Stomach (tissue), 9 donors: ENCODE data around the gene CDC45. TPM values are rescaled to one million over a fixed set of nuclear protein-coding genes. Genes with fewer than 3 reads are reported as not detected.

ENCODE experiments used
- DNase-seq, 2 donors: peaks; one replicate each; pipeline versions ENCODE4 v3.0.0 to v3.0.0-alpha.2; 2013 to 2019
- H3K27ac ChIP-seq, 5 donors: fragments of 200-600 bp in 4 of 5; sonication (generic) in 4 of 5; one replicate each; pipeline ENCODE4 v1.5.1; 2013 to 2019; ENCODE audit warnings: mild to moderate bottlenecking in 1 of 5, moderate library complexity in 1 of 5
- H3K27me3 ChIP-seq, 3 donors: fragments of 200-600 bp; sonication (generic); one replicate each; pipeline ENCODE4 v1.5.1; 2017 to 2019; ENCODE audit warnings: mixed run types in 1 of 3
- H3K36me3 ChIP-seq, 4 donors: fragments of 200-600 bp; sonication (generic); 1 replicate in 3 of 4; 2 replicates in 1 of 4; pipeline ENCODE4 v1.5.1; 2016 to 2019
- H3K4me1 ChIP-seq, 4 donors: fragments of 200-600 bp; sonication (generic); one replicate each; pipeline ENCODE4 v1.5.1; 2016 to 2019
- H3K4me3 ChIP-seq, 4 donors: fragments of 200-600 bp; sonication (generic) in 3 of 4; one replicate each; pipeline ENCODE4 v1.5.1; 2016 to 2019; ENCODE audit warnings: mild to moderate bottlenecking in 1 of 4
- H3K9me3 ChIP-seq, 4 donors: fragments of 200-600 bp; sonication (generic); one replicate each; pipeline ENCODE4 v1.5.1; 2016 to 2019
- EP300 ChIP-seq: sonication (generic); formaldehyde crosslinking; IDR thresholded peaks from one replicate; pipeline ENCODE4 v1.6.1; 2017; ENCODE audit warnings: antibody characterized with exemption
- POLR2A ChIP-seq, 4 donors: fragments of 450-650 bp; IDR thresholded peaks; one replicate each; pipeline ENCODE4 v1.6.1; 2016; ENCODE audit warnings: antibody characterized with exemption in 4 of 4, control low read depth in 2 of 4, mild to moderate bottlenecking in 1 of 4, moderate library complexity in 1 of 4
- POLR2AphosphoS5 ChIP-seq, 3 donors: sonication (generic); formaldehyde crosslinking; IDR thresholded peaks; one replicate each; pipeline ENCODE4 v1.6.1; 2016; ENCODE audit warnings: antibody characterized with exemption in 3 of 3
- WGBS, 5 donors: extraction: QIAGEN DNeasy Blood & Tissue Kit in 3 of 5; methylation state at CpG; one replicate each; pipeline versions ENCODE4 v1.1.5 to v1.1.7; 2013 to 2018; 5-methylcytosine and 5-hydroxymethylcytosine counted together
- intact Hi-C: fragments of 100-400 bp; cut with DNase I; formaldehyde crosslinking; loops from one replicate; pipeline ENCODE4 v1.15.1; 2023; ENCODE audit warnings: low total_unique reads
- polyA plus RNA-seq, 3 donors: library from polyadenylated mRNA; stranded (reverse); fragments of 200-250 nt; gene quantifications; one replicate each; pipeline ENCODE4 v1.2.3, GENCODE V29; 2013
- total RNA-seq, 5 donors: library from RNA; depleted of rRNA; stranded (reverse); fragments of >200 nt; gene quantifications; one replicate each; pipeline versions ENCODE4 v1.1.0 to v1.2.3, GENCODE V29; 2014 to 2016
- TF ChIP-seq, protein P1 (sequence below), 7 experiments: fragments of 450-650 bp in 4 of 7; fragments of 200-600 bp in 3 of 7; sonication (generic) in 3 of 7; IDR thresholded peaks; one replicate each; pipeline ENCODE4 v1.5.1; 2016 to 2019; ENCODE audit warnings: antibody characterized with exemption in 7 of 7, control low read depth in 2 of 7, mild to moderate bottlenecking in 1 of 7
- donor health status: healthy with polysubstance abuse.
- donor health status: Bipolar disorder and iron deficiency.
- donor health status: healthy.

CDC45 gene
- total and polyA plus RNA-seq, 8 donors: 1.2 to 44.2 (median 5.4) TPM; not detected in 1

DNA sequence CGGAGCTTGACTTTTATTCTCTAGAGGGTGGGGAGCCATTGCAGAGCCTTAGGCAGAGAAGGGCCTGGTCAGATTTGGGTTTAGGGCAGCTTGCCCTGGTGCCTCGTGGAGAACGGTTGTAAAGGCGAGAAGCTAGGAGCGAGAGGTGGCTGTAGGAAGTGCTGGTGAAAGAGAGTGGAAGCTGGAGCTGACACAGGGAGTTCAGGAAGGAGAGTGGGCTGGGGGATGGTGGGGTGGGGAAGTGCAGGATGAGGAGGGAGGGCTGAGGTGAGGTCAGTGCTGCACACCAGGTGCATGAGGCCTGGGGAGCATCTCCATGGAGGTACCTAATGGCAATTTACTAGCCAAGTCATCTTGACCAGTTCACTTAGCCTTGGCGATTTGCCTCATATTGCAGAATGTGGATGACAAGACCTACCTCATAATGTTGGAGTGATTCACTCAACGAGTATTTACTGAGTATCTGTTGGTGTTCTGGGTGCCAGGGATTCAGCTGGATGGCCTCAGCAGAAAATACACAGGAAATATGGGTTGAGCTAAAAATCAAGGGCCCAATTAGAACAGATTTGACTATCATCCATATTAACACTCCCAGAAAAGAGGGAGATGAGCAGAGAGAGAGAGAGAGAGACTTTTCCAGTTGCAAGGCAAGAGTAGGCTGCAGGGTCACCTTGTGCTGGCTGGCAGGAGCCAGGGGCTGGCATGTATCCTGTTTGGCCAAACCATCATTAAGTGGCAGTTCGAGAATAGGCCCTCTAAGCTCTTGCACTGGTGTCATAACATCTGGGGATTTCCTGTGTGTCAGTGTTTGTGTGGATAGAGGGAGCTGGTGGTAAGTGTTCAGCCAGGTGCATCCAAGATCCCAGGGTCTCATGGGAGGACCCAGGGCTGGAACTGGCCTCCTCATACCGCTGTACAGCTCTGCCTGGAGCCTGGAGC is 88.9 kb downstream of the CDC45 start:
- no peaks in the 10 kb centered on the region for H3K4me1 ChIP-seq
- WGBS, 5 donors: 75 to 82% (median 77%) methylated on average over 9 of the region's 9 CpGs
- intact Hi-C loops: no loop called here
- peak overlapping the region in 1 of 5 donors; percentile 38 for H3K27ac ChIP-seq
- DNase-seq: no peak
- H3K36me3 ChIP-seq: no peaks in the 10 kb centered on the region
- H3K9me3 ChIP-seq: peaks cover 0 to 3% (median 0%) of the 10 kb centered on the region in 4 donors
- H3K27me3 ChIP-seq: peaks cover 0 to 22% (median 0%) of the 10 kb centered on the region in 3 donors
- H3K4me3 ChIP-seq: no peak overlapping the region
- TF ChIP-seq EP300 (no peak), POLR2A (IDR thresholded peaks at IDR 0.05) (no peak), POLR2AphosphoS5 (IDR thresholded peaks at IDR 0.05) (no peak)
- TF ChIP-seq, protein P1, sequence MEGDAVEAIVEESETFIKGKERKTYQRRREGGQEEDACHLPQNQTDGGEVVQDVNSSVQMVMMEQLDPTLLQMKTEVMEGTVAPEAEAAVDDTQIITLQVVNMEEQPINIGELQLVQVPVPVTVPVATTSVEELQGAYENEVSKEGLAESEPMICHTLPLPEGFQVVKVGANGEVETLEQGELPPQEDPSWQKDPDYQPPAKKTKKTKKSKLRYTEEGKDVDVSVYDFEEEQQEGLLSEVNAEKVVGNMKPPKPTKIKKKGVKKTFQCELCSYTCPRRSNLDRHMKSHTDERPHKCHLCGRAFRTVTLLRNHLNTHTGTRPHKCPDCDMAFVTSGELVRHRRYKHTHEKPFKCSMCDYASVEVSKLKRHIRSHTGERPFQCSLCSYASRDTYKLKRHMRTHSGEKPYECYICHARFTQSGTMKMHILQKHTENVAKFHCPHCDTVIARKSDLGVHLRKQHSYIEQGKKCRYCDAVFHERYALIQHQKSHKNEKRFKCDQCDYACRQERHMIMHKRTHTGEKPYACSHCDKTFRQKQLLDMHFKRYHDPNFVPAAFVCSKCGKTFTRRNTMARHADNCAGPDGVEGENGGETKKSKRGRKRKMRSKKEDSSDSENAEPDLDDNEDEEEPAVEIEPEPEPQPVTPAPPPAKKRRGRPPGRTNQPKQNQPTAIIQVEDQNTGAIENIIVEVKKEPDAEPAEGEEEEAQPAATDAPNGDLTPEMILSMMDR (IDR thresholded peaks at IDR 0.05): no peak

DNA sequence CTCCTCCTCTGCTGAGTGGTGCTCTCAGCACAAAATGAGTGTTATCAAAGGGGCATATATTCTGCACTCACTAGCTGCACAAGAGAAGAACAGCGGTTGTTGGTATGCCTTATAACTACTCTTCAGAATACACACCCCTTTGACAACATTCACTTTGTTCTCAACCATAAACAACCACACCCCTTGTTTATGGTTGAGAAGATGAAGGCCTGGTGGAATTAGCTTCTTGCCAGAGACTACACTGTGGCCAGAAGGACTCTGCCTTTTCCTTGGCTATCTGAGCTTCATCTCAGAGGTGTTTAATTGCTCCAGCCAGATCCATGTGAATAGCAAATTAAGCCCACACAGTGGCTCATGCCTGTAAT is 89.5 kb downstream of the CDC45 start:
- no peaks in the 10 kb centered on the region for H3K4me1 ChIP-seq
- H3K4me3 ChIP-seq: no peak overlapping the region
- H3K9me3 ChIP-seq: no peaks in the 10 kb centered on the region
- H3K27ac ChIP-seq: no peak overlapping the region
- H3K36me3 ChIP-seq: no peaks in the 10 kb centered on the region
- DNase-seq: no peak
- no peak for TF ChIP-seq POLR2AphosphoS5 (IDR thresholded peaks at IDR 0.05)
- no peak for TF ChIP-seq EP300
- no peak for TF ChIP-seq POLR2A (IDR thresholded peaks at IDR 0.05)
- TF ChIP-seq, protein P1 (IDR thresholded peaks at IDR 0.05): no peak
- WGBS, 5 donors: 40 to 95% (median 80%) methylated on average over 1 of the region's 1 CpG
- intact Hi-C loops: no loop called here
- H3K27me3 ChIP-seq: peaks cover 0 to 28% (median 0%) of the 10 kb centered on the region in 3 donors

DNA sequence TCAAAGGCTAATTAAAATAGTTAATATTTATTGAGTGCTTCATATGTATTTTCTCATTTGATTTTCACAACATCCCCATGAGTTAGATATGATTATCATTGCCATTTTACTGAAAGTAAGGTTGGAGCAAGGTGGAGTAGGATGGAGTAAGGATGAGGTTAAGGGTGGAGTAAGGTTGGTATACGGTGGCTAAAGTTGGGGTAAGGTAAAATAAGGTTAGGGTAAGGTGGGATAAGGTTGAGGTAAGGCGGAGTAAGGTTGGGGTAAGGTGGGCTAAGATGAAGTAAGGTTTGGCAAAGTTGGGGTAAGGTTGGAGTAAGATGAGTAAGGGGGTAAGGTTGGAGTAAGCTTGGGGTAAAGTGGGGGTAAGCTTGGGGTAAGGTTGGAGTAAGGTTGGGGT is 90.3 kb downstream of the CDC45 start:
- H3K4me1 ChIP-seq: no peaks in the 10 kb centered on the region
- H3K27ac ChIP-seq: no peak overlapping the region
- H3K36me3 ChIP-seq: no peaks in the 10 kb centered on the region
- H3K4me3 ChIP-seq: no peak overlapping the region
- TF ChIP-seq EP300 (no peak), POLR2AphosphoS5 (IDR thresholded peaks at IDR 0.05) (no peak), POLR2A (IDR thresholded peaks at IDR 0.05) (no peak)
- TF ChIP-seq, protein P1 (IDR thresholded peaks at IDR 0.05): no peak
- H3K27me3 ChIP-seq: peaks cover 0 to 30% (median 0%) of the 10 kb centered on the region in 3 donors
- intact Hi-C loops: no loop called here
- WGBS, 5 donors: 84 to 93% (median 85%) methylated on average over 2 of the region's 2 CpGs
- DNase-seq: no peak
- no peaks in the 10 kb centered on the region for H3K9me3 ChIP-seq

Other genes starting within 250 kb of the CDC45 start
- 10 to 100 TPM in 1 of 5 donors, 1 to 10 TPM in 4; 4.1 to 10.1 (median 5.5) TPM for gene CLTCL1, start 188.2 kb upstream of the CDC45 start, total RNA-seq
- 1 to 10 TPM; 3.0 to 3.8 (median 3.5) TPM for gene CLTCL1, start 188.2 kb upstream of the CDC45 start, polyA plus RNA-seq
- gene HIRA, start 48.2 kb upstream of the CDC45 start, total RNA-seq: 10 to 100 TPM in 4 of 5 donors, 1 to 10 TPM in 1; 6.4 to 47.2 (median 13.4) TPM
- gene HIRA, start 48.2 kb upstream of the CDC45 start, polyA plus RNA-seq: 10 to 100 TPM in 2 of 3 donors, 1 to 10 TPM in 1; 9.2 to 14.8 (median 10.8) TPM
- 10 to 100 TPM in 3 of 5 donors, 1 to 10 TPM in 2; 2.3 to 25.0 (median 11.2) TPM for gene MRPL40, start 47.4 kb upstream of the CDC45 start, total RNA-seq
- gene MRPL40, start 47.4 kb upstream of the CDC45 start, polyA plus RNA-seq: 10 to 100 TPM; 43.6 to 61.1 (median 57.3) TPM
- gene C22orf39, start 32.2 kb upstream of the CDC45 start, total RNA-seq: 100 to 1,000 TPM in 1 of 5 donors, 10 to 100 TPM in 4; 23.6 to 124 (median 46.3) TPM
- gene C22orf39, start 32.2 kb upstream of the CDC45 start, polyA plus RNA-seq: 10 to 100 TPM; 33.1 to 58.2 (median 36.6) TPM
- gene UFD1, start 727 bp upstream of the CDC45 start, total RNA-seq: 10 to 100 TPM in 4 of 5 donors, 1 to 10 TPM in 1; 3.8 to 78.6 (median 36.4) TPM
- gene UFD1, start 727 bp upstream of the CDC45 start, polyA plus RNA-seq: 10 to 100 TPM; 63.4 to 86.6 (median 64.9) TPM
- 10 to 100 TPM; 36.5 to 67.7 (median 58.8) TPM for gene CLDN5, start 44.5 kb downstream of the CDC45 start, total RNA-seq
- 10 to 100 TPM; 13.1 to 40.2 (median 24.0) TPM for gene CLDN5, start 44.5 kb downstream of the CDC45 start, polyA plus RNA-seq
- 10 to 100 TPM in 3 of 5 donors, 1 to 10 TPM in 2; 1.2 to 38.8 (median 13.9) TPM for gene SEPTIN5, start 234.6 kb downstream of the CDC45 start, total RNA-seq
- 10 to 100 TPM in 2 of 3 donors, 1 to 10 TPM in 1; 8.2 to 16.0 (median 11.1) TPM for gene SEPTIN5, start 234.6 kb downstream of the CDC45 start, polyA plus RNA-seq
- 10 to 100 TPM in 1 of 5 donors, 1 to 10 TPM in 2, not detected in 2; 2.4 to 27.8 (median 9.3) TPM for gene GP1BB, start 243.6 kb downstream of the CDC45 start, total RNA-seq
- 10 to 100 TPM in 1 of 3 donors, 1 to 10 TPM in 2; 5.5 to 12.4 (median 8.0) TPM for gene GP1BB, start 243.6 kb downstream of the CDC45 start, polyA plus RNA-seq